OCI-LY1 (cell line): ENCODE results near the gene STARD3NL.
"Not testable (repeated sequence)": the region's sequence is repeated elsewhere in the genome, so short reads cannot be mapped to it uniquely, and the experiment has no call there.

Experiments
- CTCF ChIP-seq: fragments of 200-600 bp; sonication (generic), shearing (Covaris generic); IDR thresholded peaks from 2 replicates; pipeline ENCODE4 v1.5.1; 2017; ENCODE audit warnings: mild to moderate bottlenecking, antibody characterized with exemption, low read length, moderate library complexity, mixed read lengths
- EZH2 ChIP-seq: fragments of 200-600 bp; sonication (generic), shearing (Covaris generic); IDR thresholded peaks from 2 replicates; pipeline ENCODE4 v1.8.0; 2017; ENCODE audit warnings: borderline replicate concordance, mixed run types, mild to moderate bottlenecking, antibody characterized with exemption, low read length, moderate library complexity, mixed read lengths

DNA sequence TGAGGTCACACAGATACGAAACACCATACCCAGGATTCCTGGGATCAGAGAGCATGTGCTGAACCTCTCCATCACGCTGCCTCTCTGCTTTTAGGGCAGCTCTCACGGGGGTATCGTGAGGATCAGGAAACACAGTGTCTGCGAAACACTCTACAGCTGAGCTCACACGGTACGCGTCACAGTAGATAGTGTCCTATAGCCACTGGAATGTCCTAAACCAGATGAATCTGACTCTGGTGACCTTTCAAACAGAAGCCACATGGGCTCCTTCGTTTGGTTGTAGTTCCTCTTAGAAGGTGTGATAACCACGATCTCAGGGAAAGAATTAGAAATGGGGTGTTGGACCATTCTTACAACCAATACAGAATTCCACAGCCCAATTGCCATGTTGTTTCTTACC lies 61.1 kb downstream of the STARD3NL start:
- TF ChIP-seq CTCF, EZH2: not testable (repeated sequence)
